ENCODE data around the gene AJAP1.

AJAP1 gene

GRCh38 chr1:4797016-4797410 lies 142.6 kb downstream of the AJAP1 start:
- ChIA-PET CTCF (no interaction called here), POLR2A (no interaction called here)
- H3K4me1 ChIP-seq (ENCODE audit: control insufficient read depth, insufficient read depth, low read length): no peaks in the 10 kb centered on the region
- TF ChIP-seq, protein P1, sequence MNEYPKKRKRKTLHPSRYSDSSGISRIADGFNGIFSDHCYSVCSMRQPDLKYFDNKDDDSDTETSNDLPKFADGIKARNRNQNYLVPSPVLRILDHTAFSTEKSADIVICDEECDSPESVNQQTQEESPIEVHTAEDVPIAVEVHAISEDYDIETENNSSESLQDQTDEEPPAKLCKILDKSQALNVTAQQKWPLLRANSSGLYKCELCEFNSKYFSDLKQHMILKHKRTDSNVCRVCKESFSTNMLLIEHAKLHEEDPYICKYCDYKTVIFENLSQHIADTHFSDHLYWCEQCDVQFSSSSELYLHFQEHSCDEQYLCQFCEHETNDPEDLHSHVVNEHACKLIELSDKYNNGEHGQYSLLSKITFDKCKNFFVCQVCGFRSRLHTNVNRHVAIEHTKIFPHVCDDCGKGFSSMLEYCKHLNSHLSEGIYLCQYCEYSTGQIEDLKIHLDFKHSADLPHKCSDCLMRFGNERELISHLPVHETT (tag by site-specific recombination; IDR thresholded peaks at IDR 0.05): no peak
- TF ChIP-seq ZNF157 (tag by site-specific recombination; IDR thresholded peaks at IDR 0.05) (no peak), ZNF404 (tag by site-specific recombination; IDR thresholded peaks at IDR 0.05) (no peak), ZNF266 (tag by site-specific recombination; IDR thresholded peaks at IDR 0.05; ENCODE audit: low read depth) (no peak), ZNF302 (tag by site-specific recombination; IDR thresholded peaks at IDR 0.05; ENCODE audit: low read depth) (no peak), ZBTB21 (tag by site-specific recombination; IDR thresholded peaks at IDR 0.05) (no peak), ZNF670 (tag by site-specific recombination; IDR thresholded peaks at IDR 0.05; ENCODE audit: low read depth) (no peak), ZNF174 (tag by site-specific recombination; IDR thresholded peaks at IDR 0.05) (no peak), ZNF544 (tag by site-specific recombination; IDR thresholded peaks at IDR 0.05) (no peak), ZNF280C (tag by site-specific recombination; IDR thresholded peaks at IDR 0.05) (no peak), ZNF18 (tag by site-specific recombination; IDR thresholded peaks at IDR 0.05) (no peak)
- H3K27ac ChIP-seq (ENCODE audit: extremely low read depth, low read depth, low read length): no peak overlapping the region
- no peak overlapping the region for H3K4me3 ChIP-seq (ENCODE audit: low read depth, low read length)
- no peaks in the 10 kb centered on the region for H3K9me3 ChIP-seq (ENCODE audit: control insufficient read depth, insufficient read depth, low read depth, low read length)
- no peaks in the 10 kb centered on the region for H3K36me3 ChIP-seq (ENCODE audit: control insufficient read depth in 2 of 2, insufficient read depth in 1 of 2, low read length in 2 of 2)

GRCh38 chr1:4797429-4797828 lies 143.0 kb downstream of the AJAP1 start:
- Histone ChIP-seq H3K36me3 (ENCODE audit: control insufficient read depth in 2 of 2, insufficient read depth in 1 of 2, low read length in 2 of 2) (no peaks in the 10 kb centered on the region), H3K27ac (ENCODE audit: extremely low read depth, low read depth, low read length) (no peak overlapping the region), H3K4me3 (ENCODE audit: low read depth, low read length) (no peak overlapping the region), H3K4me1 (ENCODE audit: control insufficient read depth, insufficient read depth, low read length) (no peaks in the 10 kb centered on the region), H3K9me3 (ENCODE audit: control insufficient read depth, insufficient read depth, low read depth, low read length) (no peaks in the 10 kb centered on the region)
- TF ChIP-seq ZNF37A (tag by site-specific recombination; IDR thresholded peaks at IDR 0.05) (no peak), ZNF776 (tag by site-specific recombination; IDR thresholded peaks at IDR 0.05; ENCODE audit: borderline replicate concordance) (no peak), PRDM1 (tag by site-specific recombination; IDR thresholded peaks at IDR 0.05) (no peak)
- ChIA-PET POLR2A (no interaction called here), CTCF (no interaction called here)

DNA sequence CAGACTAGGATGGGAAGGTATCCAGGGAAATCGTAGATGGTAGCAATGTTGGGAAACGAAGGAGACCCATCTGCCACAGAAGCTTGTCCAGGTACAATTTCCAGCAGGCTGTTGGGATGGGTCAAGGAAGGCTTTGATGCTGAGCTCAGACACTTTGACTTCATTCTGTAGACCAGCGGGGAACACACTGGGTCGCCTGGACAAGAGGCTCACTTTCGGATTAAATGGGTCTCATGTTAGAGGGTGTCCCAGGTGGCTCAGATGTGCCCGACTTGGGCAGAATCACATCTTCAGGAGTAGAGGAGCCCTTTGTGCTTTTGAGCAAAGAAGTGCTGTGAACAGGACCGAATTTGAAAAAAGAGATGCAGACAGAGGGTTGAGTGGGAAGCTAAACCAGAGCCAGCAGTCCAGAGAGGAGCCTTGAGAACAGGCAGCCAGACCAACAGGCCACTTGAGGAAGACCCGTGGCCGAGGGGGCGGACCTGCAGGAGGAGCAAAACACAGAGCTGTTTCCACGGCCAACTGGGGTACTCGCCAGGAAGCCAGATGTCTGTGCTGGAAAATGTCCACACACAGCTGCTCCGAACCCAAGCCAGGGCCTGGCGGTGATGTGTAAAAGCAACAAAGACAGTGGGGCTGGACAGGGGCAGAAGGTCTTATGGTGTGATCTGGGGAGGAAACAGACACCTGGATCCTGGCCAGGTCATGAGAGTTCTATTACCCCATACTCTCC lies 146.9 kb downstream of the AJAP1 start:
- Histone ChIP-seq H3K9me3 (ENCODE audit: control insufficient read depth, insufficient read depth, low read depth, low read length) (no peaks in the 10 kb centered on the region), H3K4me3 (ENCODE audit: low read depth, low read length) (no peak overlapping the region), H3K4me1 (ENCODE audit: control insufficient read depth, insufficient read depth, low read length) (no peaks in the 10 kb centered on the region), H3K27ac (ENCODE audit: extremely low read depth, low read depth, low read length) (no peak overlapping the region), H3K36me3 (ENCODE audit: control insufficient read depth in 2 of 2, insufficient read depth in 1 of 2, low read length in 2 of 2) (no peaks in the 10 kb centered on the region)
- ChIA-PET CTCF (no interaction called here), POLR2A (no interaction called here)
- TF ChIP-seq ZNF394 (tag by site-specific recombination; IDR thresholded peaks at IDR 0.05; ENCODE audit: borderline replicate concordance) (no peak), ZNF48 (tag by site-specific recombination; IDR thresholded peaks at IDR 0.05) (no peak), ZNF473 (tag by site-specific recombination; IDR thresholded peaks at IDR 0.05) (no peak), ZSCAN23 (tag by site-specific recombination; IDR thresholded peaks at IDR 0.05) (no peak), OSR2 (tag by site-specific recombination; IDR thresholded peaks at IDR 0.05) (no peak), ZNF280C (tag by site-specific recombination; IDR thresholded peaks at IDR 0.05) (no peak), ZNF140 (tag by site-specific recombination; IDR thresholded peaks at IDR 0.05) (no peak), ZSCAN30 (tag by site-specific recombination; IDR thresholded peaks at IDR 0.05) (no peak), REPIN1 (tag by site-specific recombination; IDR thresholded peaks at IDR 0.05; ENCODE audit: low read depth) (no peak)
- TF ChIP-seq, protein P2, sequence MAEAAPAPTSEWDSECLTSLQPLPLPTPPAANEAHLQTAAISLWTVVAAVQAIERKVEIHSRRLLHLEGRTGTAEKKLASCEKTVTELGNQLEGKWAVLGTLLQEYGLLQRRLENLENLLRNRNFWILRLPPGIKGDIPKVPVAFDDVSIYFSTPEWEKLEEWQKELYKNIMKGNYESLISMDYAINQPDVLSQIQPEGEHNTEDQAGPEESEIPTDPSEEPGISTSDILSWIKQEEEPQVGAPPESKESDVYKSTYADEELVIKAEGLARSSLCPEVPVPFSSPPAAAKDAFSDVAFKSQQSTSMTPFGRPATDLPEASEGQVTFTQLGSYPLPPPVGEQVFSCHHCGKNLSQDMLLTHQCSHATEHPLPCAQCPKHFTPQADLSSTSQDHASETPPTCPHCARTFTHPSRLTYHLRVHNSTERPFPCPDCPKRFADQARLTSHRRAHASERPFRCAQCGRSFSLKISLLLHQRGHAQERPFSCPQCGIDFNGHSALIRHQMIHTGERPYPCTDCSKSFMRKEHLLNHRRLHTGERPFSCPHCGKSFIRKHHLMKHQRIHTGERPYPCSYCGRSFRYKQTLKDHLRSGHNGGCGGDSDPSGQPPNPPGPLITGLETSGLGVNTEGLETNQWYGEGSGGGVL (tag by site-specific recombination; IDR thresholded peaks at IDR 0.05): no peak
